HK-2 (cell line): ENCODE data around the gene LSM14A.
"Not testable (repeated sequence)": the region's sequence is repeated elsewhere in the genome, so short reads cannot be mapped to it uniquely, and the experiment has no call there.

Experiments used
- DNase-seq: peaks from one replicate; pipeline ENCODE4 v3.0.0-alpha.2; 2018; ENCODE audit not compliant: unreplicated experiment

Gene LSM14A

DNA sequence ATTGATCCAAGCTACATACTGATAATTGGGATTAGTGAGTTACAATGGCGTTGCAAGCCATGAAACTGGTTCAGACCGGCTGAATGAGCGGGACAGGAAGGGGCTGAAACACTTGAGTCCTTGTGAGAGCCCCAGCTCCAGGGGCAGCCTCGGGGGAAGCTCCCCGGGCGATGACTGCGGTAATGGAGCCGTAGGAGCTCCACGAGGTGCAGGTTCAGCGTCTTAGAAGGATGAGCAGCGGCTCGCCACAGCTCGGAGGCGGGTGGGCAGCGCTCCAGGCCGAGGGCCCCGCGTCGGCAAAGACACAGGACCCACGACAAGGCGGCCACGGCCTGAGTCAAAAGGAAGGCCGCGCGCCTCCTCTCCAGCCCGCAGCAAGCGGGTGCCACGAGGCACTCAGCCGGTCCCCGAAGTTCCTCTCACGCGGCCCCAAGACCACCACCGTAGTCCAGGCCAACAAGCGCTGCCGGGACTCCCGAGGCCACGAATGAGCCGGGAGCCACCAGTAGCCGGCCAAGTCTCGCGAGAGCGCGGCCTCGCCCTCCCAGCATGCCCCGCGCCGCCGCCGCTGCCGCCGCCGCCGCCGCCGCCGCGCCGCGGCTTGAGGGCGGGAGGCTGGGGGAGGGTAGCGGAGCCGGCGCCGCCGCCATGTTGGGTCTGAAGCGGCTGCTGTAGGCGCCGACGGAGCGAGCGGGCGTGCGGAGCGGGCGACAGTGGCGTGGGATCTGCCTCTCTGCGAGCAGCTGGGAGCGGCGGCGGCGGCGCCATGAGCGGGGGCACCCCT is at the start of gene LSM14A:
Gene LSM14A, plus strand, starts transcription at position 628 of the 784 bp plus-strand sequence. Its CDS starts 139 bp downstream, at position 767.
- DNase-seq, result peak; percentile 92

DNA sequence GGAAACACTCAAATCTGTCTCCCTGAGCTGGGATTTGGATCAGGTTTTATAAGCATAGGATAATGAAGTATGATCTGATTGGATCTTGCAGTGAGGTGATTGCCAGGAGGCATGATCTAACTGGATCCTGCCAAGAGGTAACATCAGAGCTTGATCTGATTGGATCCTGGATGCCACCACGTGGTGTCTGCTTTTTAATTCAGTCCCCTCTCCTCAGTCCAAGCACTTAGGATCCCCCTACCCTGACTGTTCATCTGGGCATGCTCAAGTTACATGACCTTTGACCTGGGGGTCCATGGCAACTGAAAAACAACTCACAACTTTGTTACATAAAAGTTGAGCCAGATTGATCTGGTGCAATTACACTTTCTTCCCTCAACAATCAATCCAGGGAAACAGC is 47.5 kb upstream of the LSM14A start:
- no peak for DNase-seq

DNA sequence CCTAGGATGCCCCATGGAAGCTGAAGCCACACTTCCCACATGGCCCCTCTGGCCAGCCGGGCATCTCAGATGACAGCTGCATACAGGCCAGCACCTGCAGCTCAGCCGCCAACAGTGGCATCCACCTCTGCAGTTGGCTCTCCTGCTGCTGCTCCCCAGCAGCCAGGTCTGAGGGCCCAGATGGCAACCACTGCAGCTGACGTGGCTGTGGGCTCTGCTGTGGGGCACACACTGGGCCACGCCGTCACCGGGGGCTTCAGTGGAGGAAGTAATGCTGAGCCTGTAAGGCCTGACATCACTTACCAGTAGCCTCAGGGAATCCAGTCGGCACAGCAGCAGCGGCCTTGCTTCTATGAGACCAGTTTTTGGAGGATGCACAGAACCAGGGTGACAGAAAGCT is 45.3 kb upstream of the LSM14A start:
- DNase-seq, result no peak

DNA sequence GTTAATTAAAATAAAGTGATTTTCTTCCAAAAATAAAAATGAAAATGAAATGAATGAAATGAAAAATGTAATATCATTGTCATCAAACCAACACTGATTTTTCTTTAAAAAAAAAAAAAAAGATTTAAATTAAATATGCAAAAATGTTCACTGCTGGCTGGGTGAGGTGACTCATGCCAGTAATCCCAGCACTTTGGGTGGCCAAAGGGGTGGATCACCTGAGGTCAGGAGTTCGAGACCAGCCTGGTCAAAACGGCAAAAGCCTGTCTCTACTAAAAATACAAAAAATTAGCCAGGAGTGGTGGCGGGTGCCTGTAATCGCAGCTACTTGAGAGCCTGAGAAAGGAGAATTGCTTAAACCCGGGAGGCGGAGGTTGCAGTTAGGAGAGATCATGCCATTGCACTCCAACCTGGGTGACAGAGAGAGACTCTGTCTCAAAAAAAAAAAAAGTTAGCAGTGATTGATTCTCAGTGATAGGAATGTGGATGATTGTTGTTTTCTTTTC is 44.6 kb upstream of the LSM14A start:
- DNase-seq, result no peak

DNA sequence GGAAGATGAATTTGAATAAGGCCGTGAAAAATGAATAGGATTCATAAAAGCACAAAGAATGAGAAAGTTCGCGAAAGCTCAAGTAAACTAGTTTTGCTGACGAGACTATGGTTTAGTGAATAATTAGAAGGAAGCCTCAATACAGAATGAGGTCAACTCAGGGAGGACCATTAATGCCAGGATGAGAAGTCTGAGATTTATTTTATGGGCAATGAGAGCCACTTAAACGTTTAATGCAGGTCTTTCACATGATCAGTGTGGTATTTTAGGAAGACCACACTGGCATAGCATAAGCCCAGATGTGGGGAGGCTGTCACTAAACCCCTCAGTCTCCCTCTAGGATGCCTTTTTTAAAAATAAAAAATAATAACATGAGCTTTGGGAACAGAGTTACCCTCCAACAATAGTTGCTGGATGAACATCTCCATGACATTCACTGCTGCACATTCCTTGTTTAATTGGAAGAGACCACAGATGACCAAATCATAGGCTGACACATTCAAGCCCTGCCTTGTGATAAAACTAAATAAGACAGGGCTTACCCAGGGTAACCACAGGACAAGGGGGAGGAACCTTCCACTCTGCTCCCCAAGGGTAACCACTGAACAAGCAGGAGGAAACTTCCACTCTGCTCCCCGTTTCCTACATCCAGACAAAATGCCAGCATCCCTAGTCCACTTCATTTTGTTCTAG is 43.6 kb upstream of the LSM14A start:
- DNase-seq, result no peak

DNA sequence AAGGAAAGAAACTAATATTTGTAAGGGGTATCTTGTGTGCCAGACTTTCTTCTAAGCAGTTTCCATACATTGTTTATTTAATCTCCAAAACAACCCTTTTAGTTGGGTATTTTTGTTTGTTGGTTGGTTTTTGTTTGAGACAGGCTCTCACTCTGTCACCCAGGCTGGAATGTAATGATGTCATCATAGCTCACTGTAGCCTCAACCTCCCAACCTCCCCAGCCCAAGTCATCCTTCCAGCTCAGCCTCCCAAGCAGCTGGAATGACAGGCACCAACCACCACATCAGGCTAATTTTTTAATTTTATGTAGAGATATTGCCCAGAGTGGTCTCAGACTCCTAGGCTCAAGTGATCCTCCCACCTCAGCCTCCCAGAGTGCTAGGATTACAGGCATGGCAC is 41.2 kb upstream of the LSM14A start:
- no peak for DNase-seq

DNA sequence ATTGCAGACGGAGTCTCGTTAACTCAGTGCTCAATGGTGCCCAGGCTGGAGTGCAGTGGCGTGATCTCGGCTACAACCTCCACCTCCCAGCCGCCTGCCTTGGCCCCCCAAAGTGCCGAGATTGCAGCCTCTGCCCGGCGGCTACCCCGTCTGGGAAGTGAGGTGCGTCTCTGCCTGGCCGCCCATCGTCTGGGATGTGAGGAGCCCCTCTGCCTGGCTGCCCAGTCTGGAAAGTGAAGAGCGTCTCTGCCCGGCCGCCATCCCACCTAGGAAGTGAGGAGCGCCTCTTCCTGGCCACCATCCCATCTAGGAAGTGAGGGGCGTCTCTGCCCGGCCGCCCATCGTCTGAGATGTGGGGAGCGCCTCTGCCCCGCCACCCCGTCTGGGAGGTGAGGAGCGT is 40.2 kb upstream of the LSM14A start:
- not testable (repeated sequence) for DNase-seq

DNA sequence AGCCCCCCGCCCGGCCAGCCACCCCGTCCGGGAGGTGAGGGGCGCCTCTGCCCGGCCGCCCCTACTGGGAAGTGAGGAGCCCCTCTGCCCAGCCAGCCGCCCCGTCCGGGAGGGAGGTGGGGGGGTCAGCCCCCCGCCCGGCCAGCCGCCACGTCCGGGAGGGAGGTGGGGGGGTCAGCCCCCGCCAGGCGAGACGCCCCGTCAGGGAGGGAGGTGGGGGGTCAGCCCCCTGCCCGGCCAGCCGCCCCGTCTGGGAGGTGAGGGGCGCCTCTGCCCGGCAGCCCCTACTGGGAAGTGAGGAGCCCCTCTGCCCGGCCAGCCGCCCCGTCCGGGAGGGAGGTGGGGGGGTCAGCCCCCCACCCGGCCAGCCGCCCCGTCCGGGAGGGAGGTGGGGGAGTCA is 39.6 kb upstream of the LSM14A start:
- DNase-seq, result not testable (repeated sequence)

DNA sequence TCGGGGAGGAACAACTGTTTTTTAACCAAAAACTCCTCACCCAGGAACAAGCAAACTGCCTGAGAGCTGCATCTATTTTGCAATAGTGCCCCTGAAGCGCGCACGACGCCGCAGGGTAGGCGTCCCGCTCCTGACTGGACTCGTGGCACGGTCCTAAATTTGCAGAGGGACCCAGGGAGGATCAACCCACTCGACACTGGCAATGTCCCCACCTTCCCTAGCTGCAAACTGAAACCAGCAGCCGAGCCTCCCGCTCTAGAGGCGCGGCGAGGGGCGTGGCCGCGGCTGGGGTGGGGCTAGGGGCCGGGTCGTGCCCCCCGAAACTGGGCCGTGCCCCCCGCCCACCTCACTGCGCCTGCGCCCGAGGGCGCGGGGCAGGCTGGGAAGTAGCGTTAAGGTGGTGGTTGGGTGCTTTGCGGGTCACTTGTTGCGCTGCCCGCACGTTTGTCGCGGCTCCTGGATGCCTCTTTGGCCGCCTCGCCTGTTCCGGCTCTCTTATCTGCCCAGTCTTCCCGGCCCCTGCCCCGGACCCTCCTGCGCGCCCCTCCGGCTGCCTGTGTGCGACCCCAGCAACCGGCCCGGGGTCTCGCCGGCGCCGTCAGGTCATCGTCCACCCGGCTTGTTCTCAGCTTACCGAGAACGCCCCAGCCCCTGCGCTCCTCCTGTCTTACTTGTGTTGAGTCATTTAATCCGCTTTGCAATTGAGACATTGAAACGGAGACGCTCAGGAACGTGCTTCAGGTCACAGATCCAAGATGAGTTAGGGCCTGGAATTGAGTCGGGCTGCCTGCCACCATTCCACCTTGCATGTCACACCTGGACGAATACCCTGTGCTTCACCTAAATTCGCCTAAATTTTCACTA is 37.9 kb upstream of the LSM14A start:
- peak; percentile 87 for DNase-seq

DNA sequence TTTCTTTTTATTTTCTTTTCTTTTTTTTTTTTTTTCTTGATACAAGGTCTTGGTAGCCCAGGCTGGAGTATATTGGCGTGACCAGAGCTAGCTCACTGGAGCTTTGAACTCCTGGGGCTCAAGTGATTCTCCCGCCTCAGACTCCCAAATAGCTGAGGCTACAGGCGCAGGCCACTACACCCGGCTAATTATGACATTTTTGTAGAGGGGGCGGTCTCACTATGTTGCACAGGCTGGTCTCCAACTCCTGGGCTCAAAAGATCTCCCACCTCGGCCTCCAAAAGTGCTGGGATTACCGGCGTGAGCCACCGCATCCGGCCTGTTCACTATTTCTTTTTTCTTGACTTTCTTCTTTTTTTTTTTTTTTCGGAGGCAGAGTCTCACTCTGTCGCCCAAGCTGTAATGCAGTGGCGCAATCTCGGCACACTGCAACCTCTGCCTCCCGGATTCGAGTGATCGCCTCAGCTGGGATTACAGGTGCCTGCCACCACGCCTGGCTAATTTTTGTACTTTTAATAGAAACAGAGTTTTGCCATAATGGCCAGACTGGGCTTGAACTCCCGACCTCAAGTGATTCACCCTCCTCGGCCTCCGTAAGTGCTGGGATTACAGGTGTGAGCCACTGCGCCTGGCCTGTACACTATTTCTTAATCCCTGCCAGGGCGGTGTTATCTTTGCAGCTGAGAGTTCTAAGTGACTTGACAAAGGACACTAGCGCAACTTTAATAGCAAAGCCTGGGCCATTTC is 37.1 kb upstream of the LSM14A start:
- DNase-seq, result peak; percentile 5

DNA sequence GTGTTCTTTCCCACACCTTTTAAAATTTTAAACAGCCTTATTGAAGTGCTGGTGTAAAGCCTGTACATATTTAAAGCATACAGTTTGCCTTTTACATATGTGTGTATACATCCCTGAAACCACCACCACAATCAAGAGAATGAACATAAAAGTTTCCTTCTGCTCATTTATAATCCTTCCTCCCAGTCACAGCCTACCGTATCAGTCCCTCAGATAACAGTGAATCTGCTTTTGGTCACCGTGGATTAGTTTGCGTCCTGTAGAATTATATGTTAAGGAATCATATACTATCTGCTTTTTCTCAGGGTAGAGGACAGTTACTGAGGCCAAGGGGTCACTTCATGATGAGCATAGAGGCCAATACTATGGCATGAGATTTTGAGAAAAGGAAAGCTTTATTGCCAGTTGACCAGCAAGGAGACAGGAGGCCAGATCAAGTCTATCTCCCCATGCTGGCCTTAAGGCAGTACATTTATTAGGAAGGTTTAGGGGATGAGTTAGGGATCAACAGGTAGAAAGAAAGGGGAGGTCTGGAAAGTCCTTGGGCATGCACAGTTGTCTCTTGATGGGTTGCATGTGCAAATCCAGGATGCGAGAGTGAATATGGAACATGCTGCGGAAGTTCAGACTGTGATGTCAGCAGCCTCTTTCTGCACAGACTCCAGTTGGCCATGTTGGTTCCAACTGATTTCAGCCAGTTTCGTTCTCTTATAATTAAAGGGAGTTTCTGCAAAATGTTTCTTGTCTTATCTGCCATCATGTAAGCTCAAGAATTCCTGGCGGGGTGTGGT is 36.3 kb upstream of the LSM14A start:
- no peak for DNase-seq

DNA sequence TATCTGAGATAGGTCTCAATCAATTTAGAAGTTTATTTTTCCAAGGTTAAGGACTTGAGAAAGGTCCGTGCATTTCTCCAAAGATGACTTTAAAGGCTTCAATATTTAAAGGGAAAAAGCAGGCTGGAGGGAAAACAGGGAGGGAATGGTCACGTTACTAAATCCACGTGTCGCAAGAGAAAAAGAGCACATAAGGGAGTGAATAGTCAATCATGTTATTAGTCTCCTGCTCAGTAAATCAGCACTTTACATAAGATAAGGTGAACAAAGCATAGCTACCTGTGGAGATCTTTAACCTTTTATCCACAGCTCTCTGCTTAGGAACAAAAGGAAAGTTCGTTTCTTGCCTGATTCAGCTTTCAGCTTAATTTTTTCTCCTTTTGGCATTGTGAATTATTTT is 31.3 kb upstream of the LSM14A start:
- no peak for DNase-seq

DNA sequence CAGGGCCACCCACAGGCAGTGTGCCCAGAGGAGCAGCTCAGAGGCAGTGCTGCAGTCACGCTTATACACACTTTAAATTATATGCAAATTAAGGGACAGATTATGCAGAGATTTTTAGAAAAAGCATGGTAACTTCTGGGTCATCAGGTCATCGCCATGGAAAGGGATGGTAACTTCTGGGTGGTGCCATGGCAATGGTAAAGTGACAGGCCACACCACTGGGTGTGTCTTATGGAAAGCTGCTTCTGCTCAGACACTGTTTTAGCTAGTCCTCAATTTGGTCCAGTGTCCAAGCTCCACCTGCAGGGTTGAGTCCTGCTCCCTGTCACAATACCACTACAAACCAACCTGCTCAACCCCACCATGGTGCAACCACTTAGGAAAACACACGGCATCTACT is 29.9 kb upstream of the LSM14A start:
- no peak for DNase-seq

DNA sequence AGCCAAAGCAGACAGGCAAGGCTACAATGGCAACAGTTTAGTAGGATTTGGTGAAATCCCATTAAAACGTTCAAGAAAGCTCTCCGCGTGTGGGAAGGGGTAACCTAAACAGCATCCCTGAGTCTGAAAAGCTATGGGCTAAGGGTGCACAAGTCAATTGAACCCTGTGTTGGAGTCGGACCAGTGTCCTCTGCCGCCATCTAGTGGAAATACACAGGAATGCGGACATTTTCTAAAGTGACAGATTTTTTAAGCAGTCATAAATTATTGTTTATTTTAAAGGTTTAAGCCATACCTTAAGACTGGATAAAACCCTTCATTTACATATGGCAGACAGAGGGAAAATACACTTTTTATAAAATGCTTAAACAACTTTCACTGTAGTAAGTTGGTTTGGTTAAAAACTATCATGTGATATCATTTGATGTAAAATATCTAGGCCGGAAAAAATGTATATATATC is 26.5 kb upstream of the LSM14A start:
- peak; percentile 41 for DNase-seq

DNA sequence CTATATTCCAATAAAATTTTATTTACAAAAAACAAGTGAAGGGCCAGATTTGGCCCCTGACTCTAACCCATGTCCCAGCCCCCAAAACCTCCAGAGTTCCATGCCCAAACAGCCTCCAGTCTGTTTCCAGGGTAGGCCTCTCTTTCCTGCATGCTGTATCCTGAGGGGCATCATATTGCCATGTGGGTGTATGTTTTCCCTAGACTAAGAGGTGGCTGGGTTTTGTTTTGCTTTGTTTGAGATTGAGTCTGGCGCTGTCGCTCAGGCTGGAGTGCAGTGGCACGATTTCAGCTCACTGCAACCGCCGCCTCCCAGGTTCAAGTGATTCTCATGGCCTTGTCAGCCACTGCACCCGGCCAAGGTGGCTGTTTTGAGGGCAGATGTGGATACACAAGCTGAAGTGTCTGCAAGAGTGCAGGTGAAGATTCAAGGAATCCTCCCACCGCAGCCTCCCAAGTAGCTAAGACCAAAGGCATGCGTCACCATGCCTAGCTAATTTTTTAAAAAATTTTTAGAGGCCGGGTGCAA is 23.6 kb upstream of the LSM14A start:
- no peak for DNase-seq

DNA sequence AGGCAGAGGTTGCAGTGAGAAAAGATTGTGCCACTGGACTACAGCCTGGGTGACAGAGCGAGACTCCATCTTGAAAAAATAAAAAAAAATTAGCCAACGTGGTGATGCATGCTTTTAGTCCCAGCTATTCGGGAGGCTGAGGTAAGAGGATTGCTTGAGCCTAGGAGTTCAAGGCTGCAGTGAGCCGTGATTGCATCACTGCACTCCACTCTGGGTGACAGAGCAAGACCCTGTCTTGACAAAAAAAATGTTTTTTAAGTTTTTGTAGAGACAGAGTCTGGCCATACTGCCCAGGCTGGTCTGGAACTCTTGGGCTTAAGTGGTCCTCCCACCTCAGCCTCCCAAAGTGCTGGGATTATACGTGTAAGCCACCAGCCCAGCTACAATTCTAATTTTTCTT is 22.4 kb upstream of the LSM14A start:
- no peak for DNase-seq

DNA sequence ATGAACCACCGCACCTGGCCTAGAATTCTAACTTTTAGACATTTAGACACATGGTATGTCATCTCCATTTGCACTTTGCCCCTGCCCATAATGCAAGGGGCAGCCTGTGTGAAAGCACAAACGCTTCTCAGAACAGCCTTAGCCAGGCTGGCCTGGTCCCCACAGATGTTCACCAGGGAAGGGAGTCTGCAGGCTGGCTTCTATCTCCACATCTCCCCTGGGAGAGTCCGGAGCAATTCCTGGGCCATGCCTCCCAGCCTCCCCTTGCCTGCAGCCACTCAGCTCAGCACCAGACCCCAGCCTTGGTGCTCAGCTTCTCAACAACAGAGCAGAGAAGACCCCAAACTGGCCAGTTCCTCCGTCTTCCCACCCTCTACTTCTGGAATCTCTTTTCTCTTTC is 21.7 kb upstream of the LSM14A start:
- no peak for DNase-seq

DNA sequence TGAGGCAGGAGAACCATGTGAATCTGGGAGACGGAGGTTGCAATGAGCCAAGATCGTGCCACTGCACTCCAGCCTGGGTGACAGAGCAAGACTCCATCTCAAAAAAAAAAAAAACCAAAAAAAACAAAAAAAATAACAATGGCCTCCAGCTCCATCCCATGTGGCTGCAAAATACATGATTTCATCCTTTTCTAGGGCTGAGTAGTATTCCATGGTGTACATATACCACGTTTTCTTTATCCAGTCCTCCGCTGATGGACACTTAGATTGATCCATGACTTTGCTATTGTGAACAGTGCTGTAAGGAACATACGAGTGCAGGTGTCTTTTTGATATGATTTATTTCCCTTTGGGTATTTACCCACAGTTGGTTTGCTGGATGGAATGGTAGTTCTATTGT is 20.9 kb upstream of the LSM14A start:
- DNase-seq, result no peak

DNA sequence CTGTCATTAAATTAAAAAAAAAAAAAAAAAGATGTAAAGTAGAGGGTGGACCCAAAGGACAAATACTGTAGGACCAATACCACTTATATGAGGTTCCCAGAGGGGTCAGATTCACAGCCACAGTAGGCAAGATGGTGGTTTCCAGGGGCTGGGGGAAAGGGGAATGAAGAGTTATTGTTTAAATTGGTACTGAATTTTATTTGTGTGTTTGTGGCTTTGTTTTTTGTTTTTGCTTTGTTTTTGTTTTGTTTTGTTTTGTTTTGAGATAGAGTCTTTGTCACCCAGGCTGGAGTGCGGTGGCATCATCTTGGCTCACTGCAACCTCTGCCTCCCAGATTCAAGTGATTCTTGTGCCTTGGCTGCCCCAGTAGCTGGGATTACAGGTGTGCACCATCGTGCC is 17.9 kb upstream of the LSM14A start:
- no peak for DNase-seq

DNA sequence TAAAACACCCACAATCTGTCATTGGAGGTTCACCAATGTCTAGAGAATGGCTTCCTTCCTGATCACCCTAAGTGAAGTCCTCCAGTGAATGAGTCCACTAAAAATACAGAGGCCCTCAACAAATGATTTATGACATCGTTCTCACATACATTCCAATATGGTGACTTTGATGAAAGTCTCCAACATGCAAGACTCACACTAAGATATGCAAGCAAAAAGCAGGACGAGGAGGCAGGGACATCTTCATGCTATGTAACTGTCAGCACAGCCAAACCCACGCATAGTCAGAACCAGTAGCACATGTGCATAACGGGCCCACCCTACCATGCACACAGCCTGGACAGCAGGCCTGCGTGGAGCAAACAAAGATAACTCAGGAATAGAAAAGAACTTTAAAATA is 16.6 kb upstream of the LSM14A start:
- no peak for DNase-seq
